Islet of Langerhans (tissue), 1 donor: ENCODE measurements around the gene TLR9.

Source experiments
- FAIRE-seq: peaks from one replicate; lab custom pipeline; 2011; peaks lifted over from hg19 to GRCh38; lab: Jason Lieb, UNC

TLR9 gene

GRCh38 chr3:52232279-52233107 is 7.0 kb upstream of the TLR9 start:
- no peak for FAIRE-seq

DNA sequence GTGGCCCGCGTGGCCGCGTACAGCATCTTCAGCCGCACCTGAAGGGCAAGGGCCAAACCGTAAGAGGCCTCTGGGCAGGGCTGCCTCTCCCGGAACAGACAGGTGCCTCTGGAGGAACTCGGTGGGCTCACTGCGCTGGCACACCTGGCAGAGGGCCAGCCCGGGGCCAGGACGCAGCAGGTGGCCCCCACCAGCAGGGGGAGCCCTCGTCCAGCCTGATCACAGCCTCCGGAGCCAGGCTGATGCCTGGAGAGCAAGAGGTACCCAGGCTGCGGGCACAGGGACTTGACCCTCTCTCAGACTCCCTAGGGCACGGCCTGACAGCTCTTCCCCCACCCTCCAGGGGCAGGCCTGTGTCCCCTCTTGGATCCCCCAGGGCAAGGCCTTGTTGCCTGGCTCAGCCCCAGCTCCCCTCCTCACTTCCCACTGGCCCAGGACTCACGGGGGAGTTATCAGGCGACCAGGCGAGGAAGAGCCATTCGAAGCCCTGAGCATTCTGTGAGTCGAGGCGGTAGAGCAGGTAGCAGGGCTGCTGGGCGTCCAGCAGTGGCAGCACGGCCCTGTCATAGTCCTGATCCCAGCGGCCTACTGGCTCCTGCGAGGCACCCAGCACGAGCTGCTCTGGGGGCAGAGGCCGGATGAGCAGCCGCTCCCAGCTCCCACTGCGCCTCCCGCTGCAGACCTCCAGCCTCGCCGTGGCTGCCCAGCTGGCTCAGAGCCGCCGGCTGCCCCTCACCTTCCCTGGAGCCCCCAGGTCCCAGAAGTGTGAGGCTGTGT is 6.2 kb upstream of the TLR9 start:
- FAIRE-seq, result no peak

DNA sequence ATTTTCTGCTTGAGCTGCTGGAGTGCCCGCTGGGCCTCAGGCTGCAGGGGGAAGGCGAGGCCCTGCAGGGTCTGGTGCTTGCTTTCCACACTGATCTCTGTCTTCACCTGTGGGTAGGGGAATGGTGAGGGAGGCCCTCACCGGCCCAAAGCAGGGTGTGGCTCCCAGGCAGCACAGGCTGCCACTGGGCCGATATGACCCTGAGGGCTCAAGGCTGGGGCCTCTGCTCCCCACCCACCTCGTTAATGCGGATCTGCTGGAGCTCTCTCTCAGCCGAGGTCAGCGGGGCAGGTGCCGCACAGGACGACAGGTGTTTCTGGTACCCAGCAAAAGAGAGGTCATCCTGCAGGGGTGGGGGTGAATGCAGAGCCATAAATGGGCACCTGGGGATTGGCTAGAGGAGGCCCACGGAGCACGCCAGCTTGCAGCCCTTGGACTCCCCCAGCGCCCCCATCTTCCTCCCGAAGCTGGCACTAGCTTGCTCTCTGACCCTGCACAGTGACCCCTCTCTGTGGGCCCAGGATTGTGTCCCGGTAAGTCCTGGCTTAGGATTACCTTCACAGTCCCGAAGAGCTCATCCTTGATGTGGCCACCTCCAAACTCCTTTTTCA is 5.5 kb upstream of the TLR9 start:
- FAIRE-seq, result no peak

GRCh38 chr3:52230461-52230860 is 5.0 kb upstream of the TLR9 start:
- no peak for FAIRE-seq

GRCh38 chr3:52229656-52230055 is 4.2 kb upstream of the TLR9 start:
- no peak for FAIRE-seq

DNA sequence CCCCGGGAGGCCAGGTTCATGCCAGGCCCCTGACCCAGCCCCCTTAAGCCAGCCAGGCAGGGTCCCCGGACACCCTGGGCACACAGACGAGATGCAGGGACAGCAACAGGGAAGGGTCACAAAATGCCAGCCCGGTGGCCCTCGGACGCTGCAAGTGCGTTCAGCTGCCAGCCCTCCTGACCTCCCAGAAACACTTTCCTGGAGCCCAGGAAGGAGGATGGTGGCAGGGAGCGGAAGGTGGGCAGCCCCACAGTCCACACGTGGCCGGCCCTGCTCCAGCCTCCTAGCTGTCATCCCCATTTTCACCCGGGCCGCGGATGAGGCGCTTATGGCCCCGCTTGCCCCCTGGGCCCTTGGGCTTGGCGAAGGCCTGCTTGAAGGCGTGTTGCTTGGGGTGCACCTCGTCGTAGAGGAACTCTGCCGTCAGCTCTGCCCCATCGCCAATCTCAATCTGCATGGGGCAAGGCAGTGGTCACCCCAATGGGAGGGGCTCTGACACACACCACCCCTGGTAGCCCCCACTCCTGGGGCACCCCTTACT is 3.4 kb upstream of the TLR9 start:
- no peak for FAIRE-seq

DNA sequence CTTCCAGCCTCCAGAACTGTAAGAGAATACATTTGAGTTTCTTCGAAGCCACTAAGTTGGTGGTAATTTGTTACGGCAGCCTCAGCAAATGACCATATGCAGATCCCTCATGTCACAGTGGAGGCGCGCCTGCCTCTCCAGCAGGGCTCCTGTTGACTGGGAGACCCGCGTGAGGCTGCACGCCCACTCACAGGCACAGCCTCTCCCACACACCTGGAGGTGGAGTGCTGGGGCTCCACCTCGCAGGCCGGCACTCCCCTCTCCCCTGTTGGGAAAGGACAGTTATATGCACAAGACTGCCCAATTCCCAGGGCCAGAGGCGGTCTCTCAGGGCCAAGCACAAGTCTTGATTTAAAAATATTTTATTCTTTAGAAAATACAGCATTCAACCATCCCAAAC is 2.8 kb upstream of the TLR9 start:
- no peak for FAIRE-seq

DNA sequence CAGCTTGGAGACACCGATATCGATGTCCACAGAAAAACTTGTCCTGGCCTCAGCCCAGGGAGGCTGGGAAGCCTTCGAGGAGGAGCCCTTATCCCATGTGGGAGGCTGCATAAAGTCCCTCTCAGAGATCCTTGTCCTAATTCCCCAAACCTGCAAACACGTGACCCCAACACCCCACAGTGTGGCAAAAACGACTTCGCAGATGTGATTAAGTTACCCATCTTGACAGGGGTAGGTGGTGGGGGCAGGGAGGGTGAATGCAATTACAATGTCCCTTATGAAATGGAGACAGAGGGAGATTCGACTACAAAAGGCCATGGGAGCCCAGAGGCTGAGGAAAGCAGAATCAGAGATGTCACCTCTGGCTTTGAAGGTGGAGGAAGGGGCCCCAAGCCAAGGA is 2.3 kb upstream of the TLR9 start:
- FAIRE-seq, result no peak

- no peak for FAIRE-seq
Measured at GRCh38 chr3:52227117-52227516, 1.7 kb upstream of the TLR9 start.

DNA sequence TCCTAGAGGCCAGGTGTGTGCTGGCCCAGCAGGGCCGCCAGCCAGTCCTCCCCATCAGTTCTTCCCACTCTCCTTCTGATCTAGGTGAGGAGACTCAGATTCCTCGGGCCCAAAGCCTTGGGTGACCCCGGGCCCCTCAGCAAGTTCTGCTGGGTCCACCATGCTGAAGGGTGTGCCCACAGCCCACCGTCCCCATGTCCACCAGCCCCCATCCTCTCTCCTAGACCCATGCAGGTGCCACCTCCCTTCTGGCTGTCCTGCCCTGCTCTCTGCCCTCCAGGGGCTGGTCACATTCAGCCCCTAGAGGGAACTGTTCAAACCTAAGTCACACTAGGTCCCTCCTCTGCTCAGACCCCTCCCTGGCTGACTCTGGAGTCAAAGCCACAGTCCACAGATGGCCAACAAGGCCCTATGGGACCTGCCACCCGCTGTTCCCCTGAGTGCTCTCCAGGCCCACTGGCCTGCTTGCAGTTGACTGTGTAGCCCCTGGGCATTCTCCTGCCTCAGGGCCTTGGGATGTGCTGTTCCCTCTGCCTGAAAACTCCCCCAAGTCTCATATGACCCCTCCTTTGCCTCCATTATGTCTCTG is 878 bp upstream of the TLR9 start:
- FAIRE-seq, result no peak

- FAIRE-seq, result no peak
Measured at GRCh38 chr3:52223449-52224408, 1.7 kb downstream of the TLR9 start.

GRCh38 chr3:52222319-52223221 is 2.9 kb downstream of the TLR9 start:
- no peak for FAIRE-seq

GRCh38 chr3:52221563-52222318 is 3.7 kb downstream of the TLR9 start:
- FAIRE-seq, result no peak

DNA sequence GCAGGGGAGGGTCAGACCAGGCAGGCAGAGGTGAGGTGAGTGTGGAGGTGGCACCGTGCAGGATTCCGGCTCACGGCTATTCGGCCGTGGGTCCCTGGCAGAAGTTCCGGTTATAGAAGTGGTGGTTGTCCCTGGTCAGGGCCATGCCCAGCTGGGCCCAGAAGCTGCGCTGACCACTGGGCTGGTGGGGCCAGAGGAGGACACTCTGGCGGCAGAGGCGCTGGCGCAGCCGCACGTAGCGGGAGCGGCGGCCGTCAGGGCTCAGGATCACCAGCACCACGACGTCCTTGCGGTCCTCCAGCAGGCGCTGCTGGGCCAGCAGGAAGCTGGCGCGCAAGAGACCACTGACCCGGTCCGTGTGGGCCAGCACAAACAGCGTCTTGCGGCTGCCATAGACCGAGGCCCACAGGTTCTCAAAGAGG is 4.3 kb downstream of the TLR9 start:
- no peak for FAIRE-seq

- FAIRE-seq, result no peak
Measured at GRCh38 chr3:52220380-52221026, 4.9 kb downstream of the TLR9 start.

- FAIRE-seq, result no peak
Measured at GRCh38 chr3:52218937-52219650, 6.4 kb downstream of the TLR9 start.

GRCh38 chr3:52218454-52218853 is 7.0 kb downstream of the TLR9 start:
- FAIRE-seq, result no peak

DNA sequence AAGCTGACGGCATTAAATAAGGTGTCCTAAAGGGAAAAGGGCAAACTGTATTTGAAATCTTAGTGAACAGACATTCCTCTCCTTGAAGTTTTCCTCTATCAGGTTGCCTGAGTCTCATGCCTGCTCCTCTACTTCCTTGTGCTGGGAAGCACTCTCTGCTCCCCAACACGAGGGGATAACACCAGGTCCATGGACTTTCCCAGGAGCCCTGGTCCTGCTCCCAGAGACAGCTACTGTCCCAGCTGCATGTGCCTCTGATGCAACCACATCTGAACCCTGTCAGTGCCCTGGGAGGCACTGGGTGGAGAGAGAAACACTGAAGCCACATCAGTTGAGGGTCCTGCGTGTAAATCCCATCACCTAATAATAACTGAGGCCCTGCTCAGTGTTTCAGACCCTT is 7.4 kb downstream of the TLR9 start:
- no peak for FAIRE-seq
